Transverse colon (tissue), 4 donors: ENCODE results near the gene TMOD3. TPM values are rescaled to one million over a fixed set of nuclear protein-coding genes. Genes with fewer than 3 reads are reported as not detected.

Experiments
- DNase-seq: peaks from one replicate; pipeline ENCODE4 v3.0.0-alpha.2; 2019
- H3K27ac ChIP-seq, 4 donors: fragments of 200-600 bp; sonication (generic); 2 replicates each; pipeline ENCODE4 v1.5.1; 2016 to 2018; ENCODE audit warnings: inconsistent platforms in 4 of 4
- H3K27me3 ChIP-seq: fragments of 200-600 bp; sonication (generic); 2 replicates; pipeline ENCODE4 v1.5.1; 2017; ENCODE audit warnings: inconsistent platforms
- H3K36me3 ChIP-seq, 4 donors: fragments of 200-600 bp; sonication (generic); 2 replicates each; pipeline ENCODE4 v1.5.1; 2017 to 2019; ENCODE audit warnings: inconsistent platforms in 4 of 4
- H3K4me1 ChIP-seq, 4 donors: fragments of 200-600 bp; sonication (generic); 2 replicates each; pipeline ENCODE4 v1.5.1; 2017 to 2020; ENCODE audit warnings: inconsistent platforms in 4 of 4
- H3K4me3 ChIP-seq, 4 donors: fragments of 200-600 bp; sonication (generic); 1 replicate in 1 of 4; 2 replicates in 3 of 4; pipeline versions ENCODE4 v1.5.1 to v1.6.1; 2017 to 2019; ENCODE audit warnings: inconsistent platforms in 4 of 4
- H3K9me3 ChIP-seq, 2 donors: fragments of 200-600 bp; sonication (generic); 2 replicates each; pipeline ENCODE4 v1.5.1; 2017 to 2019; ENCODE audit warnings: inconsistent platforms in 2 of 2
- CTCF ChIP-seq, 5 experiments: fragments of 200-600 bp in 3 of 5; fragments of 450-650 bp in 2 of 5; sonication (generic) in 3 of 5; IDR thresholded peaks; 1 replicate in 2 of 5; 2 replicates in 3 of 5; pipeline ENCODE4 v1.5.1; 2016 to 2017; ENCODE audit warnings: antibody characterized with exemption in 5 of 5, inconsistent platforms in 3 of 5, mild to moderate bottlenecking in 2 of 5, moderate library complexity in 1 of 5
- EP300 ChIP-seq: sonication (generic); formaldehyde crosslinking; IDR thresholded peaks from one replicate; pipeline ENCODE4 v1.6.1; 2017; ENCODE audit warnings: antibody characterized with exemption, low read depth
- POLR2A ChIP-seq: fragments of 450-650 bp; IDR thresholded peaks from one replicate; pipeline ENCODE4 v1.6.1; 2016; ENCODE audit warnings: antibody characterized with exemption, mild to moderate bottlenecking, moderate library complexity
- POLR2AphosphoS5 ChIP-seq, 3 donors: sonication (generic); formaldehyde crosslinking; IDR thresholded peaks; one replicate each; pipeline ENCODE4 v1.6.1; 2016; ENCODE audit warnings: antibody characterized with exemption in 3 of 3
- WGBS, 2 donors: methylation state at CpG; one replicate each; pipeline ENCODE4 v1.1.5; 2018; ENCODE audit warnings: low coverage in 1 of 2; 5-methylcytosine and 5-hydroxymethylcytosine counted together
- in situ Hi-C, 4 donors: fragments of 200-750 bp; cut with MboI; loops; one replicate each; pipeline versions ENCODE4 v1.15.0 to v1.15.1; 2017; ENCODE audit warnings: low sequenced_read_pairs in 3 of 4, low pct_ligation_motif_present in 1 of 4, low pct_unique_long_range_greater_than_20kb in 1 of 4
- intact Hi-C: fragments of 100-400 bp; cut with DNase I; formaldehyde crosslinking; loops from one replicate; pipeline ENCODE4 v1.15.1; 2023; ENCODE audit warnings: low total_unique reads
- total RNA-seq, 4 donors: library from RNA; depleted of rRNA; stranded (reverse); fragments of >200 nt; gene quantifications; one replicate each; pipeline ENCODE4 v1.1.0, GENCODE V29; 2016

Gene TMOD3
- total RNA-seq, 4 donors from 2014 or later = 18.7 to 65.8 (median 45.3) TPM

GRCh38 chr15:51844747-51845426 lies 15.4 kb downstream of the TMOD3 start:
- in situ Hi-C loops (no loop called here), intact Hi-C loops (no loop called here)
- Histone ChIP-seq H3K27me3 (no peaks in the 10 kb centered on the region), H3K36me3 (no peaks in the 10 kb centered on the region), H3K27ac (peak overlapping the region in 3 of 4 donors; percentile 10 to 65 (median 15)), H3K4me3 (no peak overlapping the region), H3K9me3 (no peaks in the 10 kb centered on the region), H3K4me1 (peaks cover 17 to 85% (median 43%) of the 10 kb centered on the region in 4 donors)
- DNase-seq = no peak
- WGBS, 2 donors = 60 to 73% methylated on average over 1 to 4 of the region's 4 CpGs
- TF ChIP-seq EP300 (no peak), CTCF (IDR thresholded peaks at IDR 0.05) (no peak), POLR2A (no peak), POLR2AphosphoS5 (IDR thresholded peaks at IDR 0.05) (no peak)

- WGBS, 2 donors = 76 to 83% methylated on average over 3 of the region's 3 CpGs
- Histone ChIP-seq H3K27me3 (no peaks in the 10 kb centered on the region), H3K9me3 (no peaks in the 10 kb centered on the region), H3K4me1 (peaks cover 17 to 77% (median 42%) of the 10 kb centered on the region in 4 donors), H3K36me3 (no peaks in the 10 kb centered on the region), H3K4me3 (no peak overlapping the region), H3K27ac (peak overlapping the region; percentile 7 to 65 (median 33))
- DNase-seq = no peak
- no peak for TF ChIP-seq CTCF (IDR thresholded peaks at IDR 0.05)
- TF ChIP-seq POLR2AphosphoS5 (IDR thresholded peaks at IDR 0.05) = no peak
- TF ChIP-seq EP300 = no peak
- no peak for TF ChIP-seq POLR2A
- in situ Hi-C loops = no loop called here
- intact Hi-C loops = no loop called here
These were observed 16.6 kb downstream of the TMOD3 start for GRCh38 chr15:51846066-51846462.

GRCh38 chr15:51846463-51847230 lies 17.2 kb downstream of the TMOD3 start:
- H3K27me3 ChIP-seq = no peaks in the 10 kb centered on the region
- H3K4me1 ChIP-seq = peaks cover 14 to 71% (median 39%) of the 10 kb centered on the region in 4 donors
- H3K27ac ChIP-seq = peak overlapping the region; percentile 7 to 65 (median 33)
- no peaks in the 10 kb centered on the region for H3K36me3 ChIP-seq
- no peaks in the 10 kb centered on the region for H3K9me3 ChIP-seq
- intact Hi-C loops = no loop called here
- no peak for DNase-seq
- 60 to 72% methylated on average over 3 of the region's 3 CpGs for WGBS, 2 donors
- in situ Hi-C loops = no loop called here
- H3K4me3 ChIP-seq = no peak overlapping the region
- TF ChIP-seq POLR2AphosphoS5 (IDR thresholded peaks at IDR 0.05) = no peak
- TF ChIP-seq POLR2A = no peak
- TF ChIP-seq EP300 = no peak
- no peak for TF ChIP-seq CTCF (IDR thresholded peaks at IDR 0.05)

- 56 to 77% methylated on average over 3 of the region's 3 CpGs for WGBS, 2 donors
- DNase-seq = no peak
- Histone ChIP-seq H3K9me3 (no peaks in the 10 kb centered on the region), H3K4me3 (no peak overlapping the region), H3K4me1 (peaks cover 0 to 50% (median 21%) of the 10 kb centered on the region in 4 donors), H3K36me3 (no peaks in the 10 kb centered on the region), H3K27me3 (no peaks in the 10 kb centered on the region), H3K27ac (no peak overlapping the region)
- in situ Hi-C loops (no loop called here), intact Hi-C loops (no loop called here)
- TF ChIP-seq EP300 = no peak
These were observed 19.4 kb downstream of the TMOD3 start for GRCh38 chr15:51848811-51849210.
